HG02885 (cell line): ENCODE data around the gene SMAD6.

Source experiments
- ATAC-seq: cut with Tn5 transposase; IDR thresholded peaks from one replicate; pipeline ENCODE4 v1.9.1; 2021; ENCODE audit warnings: mild to moderate bottlenecking; ENCODE audit not compliant: unreplicated experiment, poor library complexity

The SMAD6 gene

DNA sequence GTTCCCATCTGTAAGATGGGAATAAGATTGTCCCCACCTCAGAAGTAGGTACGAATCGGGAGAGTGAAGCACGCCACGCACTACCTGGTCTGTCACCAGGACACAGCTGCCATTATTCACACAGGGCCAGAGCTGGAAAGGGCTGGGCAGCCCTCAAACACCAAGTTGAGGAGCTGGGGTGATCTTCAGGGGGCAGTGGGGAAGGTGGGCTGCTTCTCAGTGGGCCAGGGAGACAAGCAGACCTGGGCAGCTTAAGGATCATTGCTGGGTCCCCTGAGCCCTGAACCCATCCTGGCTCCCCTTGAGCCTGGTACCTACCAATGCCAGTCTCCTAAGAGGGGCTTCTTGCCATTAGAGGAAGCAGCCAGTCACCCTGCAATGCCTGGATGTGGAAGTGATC lies 82.1 kb downstream of the SMAD6 start:
- no peak for ATAC-seq

DNA sequence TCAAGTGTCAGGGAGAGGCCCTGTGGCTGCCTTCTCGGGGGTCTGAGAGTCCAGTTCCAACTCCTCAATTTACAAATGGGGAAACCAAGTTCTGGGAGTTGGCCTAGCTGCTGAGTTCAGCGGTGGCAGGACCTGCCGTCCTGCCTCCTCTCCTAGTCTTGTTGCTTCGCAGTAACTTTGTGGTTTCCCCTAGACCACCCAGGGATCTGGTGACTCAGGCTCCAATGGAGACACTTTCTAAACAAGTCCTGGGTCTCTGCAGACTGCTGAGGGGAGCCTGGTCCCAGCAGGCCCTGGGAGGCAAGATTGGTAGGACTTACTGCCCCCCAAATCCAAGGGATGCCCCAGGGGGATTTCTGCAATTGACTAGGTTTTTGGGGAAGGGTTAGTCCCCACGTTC lies 83.6 kb downstream of the SMAD6 start:
- no peak for ATAC-seq

DNA sequence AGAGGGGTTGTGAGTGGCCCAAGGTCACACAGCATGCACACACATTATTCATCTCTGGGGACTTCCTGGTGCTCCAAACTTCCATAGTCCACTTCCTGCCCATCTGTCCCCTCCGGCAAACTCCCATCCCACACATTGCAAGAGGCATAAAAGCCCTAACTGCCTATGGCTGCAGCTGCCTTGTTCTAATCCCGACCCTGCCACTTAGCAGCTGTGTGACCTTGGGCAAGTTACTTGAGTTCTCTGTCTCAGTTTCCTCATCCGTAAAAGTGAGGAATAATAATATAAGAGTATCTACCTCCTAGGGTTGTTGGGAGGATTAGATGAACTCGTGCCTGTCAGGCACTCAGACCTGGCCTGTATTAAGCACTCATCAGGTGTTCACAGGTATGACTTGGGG lies 84.2 kb downstream of the SMAD6 start:
- ATAC-seq = no peak

DNA sequence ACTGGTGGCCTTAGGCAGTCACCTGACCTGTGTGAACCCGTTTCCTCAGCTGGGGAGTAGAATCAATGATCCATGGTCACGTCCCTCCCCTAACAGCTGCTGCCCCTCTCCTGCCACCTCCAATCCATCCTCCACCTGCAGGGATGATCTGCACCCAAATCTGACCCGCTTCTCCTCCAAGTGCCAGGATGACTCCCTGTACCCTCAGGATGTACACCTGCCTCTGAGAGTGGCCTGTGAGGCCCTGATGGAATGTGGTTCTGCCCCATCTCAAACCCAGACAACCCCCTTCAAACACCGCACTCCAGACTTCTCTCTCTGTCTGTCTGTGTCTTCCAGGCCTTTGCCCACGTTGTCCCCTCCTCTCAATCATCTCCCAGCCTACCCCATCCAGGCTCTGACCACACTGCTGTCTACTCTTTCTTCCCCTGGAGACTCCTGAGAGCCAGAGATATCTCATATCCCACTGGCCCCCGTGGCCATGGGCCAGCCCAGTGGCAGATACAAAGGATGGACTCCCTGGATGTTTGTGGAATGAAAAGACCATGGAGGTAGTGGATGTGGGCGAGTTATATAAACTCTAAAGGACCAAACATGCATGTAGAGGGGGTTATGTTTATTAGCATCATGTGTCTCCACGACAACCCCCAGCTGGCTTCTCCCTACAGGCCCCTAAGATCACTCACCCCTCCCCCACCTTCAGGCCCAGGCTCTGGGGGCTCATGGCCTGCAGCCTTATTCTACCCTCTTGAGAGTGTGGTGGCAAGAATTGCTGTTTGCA lies 84.9 kb downstream of the SMAD6 start:
- no peak for ATAC-seq

DNA sequence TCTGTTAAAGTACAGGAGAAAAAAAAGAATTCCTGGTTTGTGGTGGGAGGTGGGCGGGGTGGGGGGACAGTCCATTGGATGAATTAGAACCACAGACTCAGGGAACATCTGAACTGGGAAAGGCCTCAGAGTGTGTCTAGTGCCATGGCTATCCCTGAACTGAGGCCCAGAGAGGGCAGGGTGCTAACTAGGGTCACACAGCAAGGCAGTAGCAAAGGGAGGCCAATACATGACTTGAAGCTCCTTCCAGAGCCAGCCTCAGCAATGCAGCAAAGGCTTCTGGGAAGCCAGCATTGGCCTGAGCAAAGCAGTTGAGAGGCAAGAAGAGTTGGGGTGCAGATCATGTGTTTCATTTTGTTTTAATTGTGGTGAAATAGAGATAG lies 85.4 kb downstream of the SMAD6 start:
- ATAC-seq = no peak

DNA sequence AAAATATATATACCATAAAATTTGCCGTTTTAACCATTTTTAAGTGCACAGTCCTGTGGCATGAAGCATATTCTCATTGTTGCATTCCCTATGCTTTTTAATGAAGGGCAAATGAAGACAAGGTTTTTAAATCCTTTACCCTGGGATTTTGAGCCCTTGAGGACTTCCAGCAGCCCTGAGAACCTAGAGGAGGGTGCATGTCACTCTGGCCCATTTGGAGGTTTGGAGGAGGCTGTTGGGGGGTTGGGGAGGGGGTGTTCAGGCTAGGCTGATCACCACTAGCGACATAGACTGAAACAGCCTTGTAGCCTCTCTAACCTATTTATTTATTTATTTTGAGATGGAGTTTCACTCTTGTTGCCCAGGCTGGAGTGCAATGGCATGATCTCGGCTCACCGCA lies 86.0 kb downstream of the SMAD6 start:
- no peak for ATAC-seq

DNA sequence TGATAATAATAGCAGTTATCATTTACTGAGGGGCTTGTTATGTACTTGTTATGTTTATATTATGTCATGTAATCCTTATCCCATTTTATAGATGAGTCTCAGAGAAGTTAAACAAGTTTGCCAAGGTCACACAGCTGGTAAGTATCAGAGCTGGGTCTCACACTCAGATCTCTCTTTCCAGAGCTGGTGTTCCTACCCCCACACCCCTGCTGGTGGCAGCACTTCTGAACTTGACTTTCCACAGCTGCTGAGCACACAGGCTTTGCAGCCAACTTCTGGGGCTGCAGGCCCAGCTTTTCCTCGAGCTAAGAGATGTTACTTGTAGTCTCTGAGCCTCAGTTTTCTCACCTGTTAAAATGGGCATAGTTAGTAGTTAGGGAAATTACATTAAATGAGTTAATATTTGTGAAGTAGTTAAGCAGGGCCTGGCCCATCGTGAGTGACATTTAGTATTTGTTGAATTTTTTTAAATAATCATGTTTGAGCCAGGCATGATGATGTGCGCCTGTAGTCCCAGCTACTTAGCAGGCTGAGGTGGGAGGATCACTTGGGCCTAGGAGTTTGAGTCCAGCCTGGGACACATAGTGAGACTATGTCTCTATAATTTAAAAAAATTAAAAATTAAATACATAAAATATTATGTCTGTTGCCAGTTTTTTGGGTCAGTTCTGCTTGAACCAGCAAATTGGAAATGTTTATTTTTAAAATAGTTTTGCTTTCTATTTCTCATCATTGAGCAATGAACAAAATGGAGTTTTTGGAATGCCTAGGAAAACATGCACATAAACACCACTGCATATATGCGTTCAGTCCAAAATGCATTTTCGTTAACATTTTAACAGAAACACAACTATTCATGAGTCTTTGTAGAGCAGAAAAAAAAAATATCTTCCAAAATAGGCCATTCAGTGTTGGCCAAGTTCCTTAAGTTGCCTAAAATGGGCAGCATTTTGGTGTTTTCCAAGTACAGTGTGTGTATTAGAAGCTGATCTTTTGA lies 87.3 kb downstream of the SMAD6 start:
- no peak for ATAC-seq

DNA sequence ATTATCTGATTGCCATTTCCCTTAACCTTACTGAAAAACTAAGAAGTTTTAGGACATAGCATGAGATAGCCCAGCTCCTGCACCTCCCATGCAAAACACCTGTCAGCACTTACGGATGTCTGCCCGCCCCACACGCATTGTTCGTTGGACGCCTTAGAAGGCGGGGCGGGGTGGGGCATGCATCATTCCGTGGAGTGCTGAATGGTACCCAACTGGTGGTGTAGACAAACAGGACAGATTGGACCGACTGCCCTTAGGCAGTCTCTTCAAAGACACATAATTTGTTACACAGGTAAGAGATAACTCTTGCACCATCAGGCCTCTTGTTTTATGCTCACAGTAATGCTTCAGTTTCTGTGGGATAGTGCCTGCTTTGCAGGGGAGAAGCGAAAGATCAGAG lies 93.8 kb downstream of the SMAD6 start:
- ATAC-seq = no peak

DNA sequence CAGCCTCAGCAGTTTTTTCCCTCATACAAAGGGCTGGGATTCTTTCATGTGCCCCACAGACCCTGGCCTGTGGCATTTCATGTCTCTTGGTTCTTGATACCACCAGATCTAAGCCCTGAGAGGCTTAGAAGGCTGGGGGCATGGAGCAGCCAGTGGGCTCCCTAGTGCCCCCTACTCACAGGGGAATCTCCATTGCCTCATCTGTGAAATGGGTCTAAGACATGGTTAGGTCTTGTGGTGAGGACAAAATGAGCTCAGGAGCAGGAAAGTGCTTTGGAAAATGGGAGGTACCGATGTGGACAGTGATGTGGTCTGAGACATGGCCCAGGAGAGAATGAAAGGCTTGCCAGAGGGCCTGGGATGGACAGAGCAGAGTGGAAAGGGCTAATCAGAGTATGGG lies 94.3 kb downstream of the SMAD6 start:
- no peak for ATAC-seq

DNA sequence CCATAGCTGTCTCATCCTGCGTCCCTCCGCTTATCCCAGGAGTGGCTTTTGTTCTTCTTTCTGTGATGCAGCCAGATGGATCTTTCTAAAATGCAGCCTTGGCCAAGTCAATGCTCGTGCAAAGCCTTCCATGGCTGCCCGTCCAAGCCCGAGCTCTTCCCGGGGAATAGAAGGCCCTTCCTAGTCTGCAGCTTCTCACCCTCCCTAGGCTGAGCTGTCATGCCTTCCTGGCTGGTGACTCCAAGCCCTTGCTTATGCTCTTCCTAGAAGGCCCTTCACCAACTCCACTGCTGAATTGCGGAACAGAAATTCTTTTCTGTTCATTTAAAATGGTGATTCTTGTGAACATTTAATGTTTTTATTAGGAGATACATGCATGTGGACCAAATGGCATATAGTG lies 95.9 kb downstream of the SMAD6 start:
- ATAC-seq = no peak

DNA sequence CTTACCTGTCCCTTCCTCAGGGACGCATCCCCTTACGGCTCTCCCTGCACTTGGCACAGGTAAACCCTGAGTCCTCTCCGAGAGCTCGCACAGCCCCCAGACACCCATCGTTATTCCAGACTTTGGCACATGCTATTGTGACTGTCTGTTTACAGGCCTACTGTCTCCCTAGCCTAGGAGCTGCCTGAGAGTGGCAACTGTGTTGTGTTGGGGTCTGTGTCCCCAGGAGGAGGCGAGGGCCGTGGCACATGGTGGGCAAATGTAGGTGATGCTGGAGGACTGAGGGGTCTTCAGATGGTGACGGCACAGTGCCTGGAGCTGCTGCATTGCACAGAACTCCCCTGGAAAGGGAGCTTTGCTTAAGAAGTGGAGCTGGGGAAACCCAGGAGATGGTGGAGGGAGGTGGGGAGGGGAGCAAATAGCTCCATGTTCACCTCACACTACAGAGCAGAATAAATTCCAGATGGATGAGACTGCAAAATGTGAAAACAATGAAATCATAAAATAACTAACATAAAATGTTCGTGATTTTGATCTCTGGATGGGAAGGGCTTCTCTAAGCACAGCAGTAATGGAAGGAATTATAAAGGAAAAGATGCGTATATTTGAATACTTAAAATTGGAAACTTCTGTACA lies 96.5 kb downstream of the SMAD6 start:
- ATAC-seq = no peak

DNA sequence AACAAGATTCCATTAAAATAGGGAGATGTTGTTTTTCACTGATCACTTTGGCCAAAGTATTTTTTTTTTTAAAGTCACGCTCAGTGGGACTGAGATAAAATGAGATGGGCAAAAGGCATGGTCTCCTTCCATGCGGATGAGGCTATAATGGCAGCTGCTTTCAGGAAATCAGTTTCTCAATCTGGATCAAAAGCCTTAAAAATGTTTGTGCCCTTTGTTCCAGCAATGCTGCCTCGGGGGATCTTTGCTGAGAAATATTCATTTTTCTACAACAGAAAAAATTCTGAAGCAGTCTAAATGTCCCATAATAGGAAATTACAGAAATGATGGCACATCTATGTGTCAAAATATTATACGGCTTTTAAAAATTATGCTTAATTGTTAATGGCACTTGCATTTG lies 97.2 kb downstream of the SMAD6 start:
- no peak for ATAC-seq

DNA sequence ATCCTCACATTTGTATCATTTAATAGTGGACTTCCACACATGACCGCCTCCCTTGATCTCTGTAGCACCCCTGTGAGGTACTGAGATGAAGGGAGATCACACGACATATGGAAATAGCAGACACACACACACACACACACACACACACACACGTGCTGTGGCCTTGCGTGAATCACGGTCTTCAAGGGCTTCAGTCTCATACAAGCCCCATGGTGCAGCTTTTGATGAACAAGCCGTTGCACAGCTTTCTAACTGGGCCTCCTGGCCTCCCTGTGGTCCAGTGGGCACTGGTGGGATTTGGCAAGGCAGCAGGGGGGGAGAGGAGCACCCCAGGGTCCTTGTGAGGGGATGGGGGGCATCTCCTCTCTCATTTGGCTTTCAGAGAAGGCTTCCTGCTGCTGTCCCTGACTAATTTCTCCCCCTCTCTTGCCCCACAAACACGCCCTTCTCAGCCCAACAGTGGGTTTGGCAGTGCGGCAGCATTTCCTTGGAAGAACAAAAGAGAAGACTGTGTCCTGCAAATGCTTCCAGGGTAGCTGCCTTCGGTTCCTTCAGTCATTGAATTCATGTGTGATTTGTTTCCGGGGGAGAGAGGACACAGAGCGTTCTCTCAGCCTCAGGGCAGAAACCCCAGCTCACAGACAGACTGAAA lies 98.7 kb downstream of the SMAD6 start:
- no peak for ATAC-seq

DNA sequence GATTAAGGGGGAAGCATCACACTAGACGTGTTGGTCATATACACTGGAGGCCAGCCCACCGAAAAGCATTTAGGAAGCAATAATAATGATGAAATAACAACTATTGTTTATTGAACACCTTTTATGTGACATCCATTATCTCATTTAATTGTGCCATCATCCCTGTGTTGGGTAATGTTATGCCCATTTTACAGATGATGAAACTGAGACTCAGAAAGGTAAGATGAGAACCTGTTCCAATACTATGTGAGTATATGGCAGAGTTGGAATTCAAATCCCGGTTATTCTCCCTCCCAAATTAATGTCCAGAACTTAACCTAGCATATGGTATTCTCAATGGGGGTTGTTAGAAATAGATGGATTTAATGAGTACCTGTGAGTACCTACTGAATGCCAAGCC lies 99.2 kb downstream of the SMAD6 start:
- ATAC-seq = no peak

DNA sequence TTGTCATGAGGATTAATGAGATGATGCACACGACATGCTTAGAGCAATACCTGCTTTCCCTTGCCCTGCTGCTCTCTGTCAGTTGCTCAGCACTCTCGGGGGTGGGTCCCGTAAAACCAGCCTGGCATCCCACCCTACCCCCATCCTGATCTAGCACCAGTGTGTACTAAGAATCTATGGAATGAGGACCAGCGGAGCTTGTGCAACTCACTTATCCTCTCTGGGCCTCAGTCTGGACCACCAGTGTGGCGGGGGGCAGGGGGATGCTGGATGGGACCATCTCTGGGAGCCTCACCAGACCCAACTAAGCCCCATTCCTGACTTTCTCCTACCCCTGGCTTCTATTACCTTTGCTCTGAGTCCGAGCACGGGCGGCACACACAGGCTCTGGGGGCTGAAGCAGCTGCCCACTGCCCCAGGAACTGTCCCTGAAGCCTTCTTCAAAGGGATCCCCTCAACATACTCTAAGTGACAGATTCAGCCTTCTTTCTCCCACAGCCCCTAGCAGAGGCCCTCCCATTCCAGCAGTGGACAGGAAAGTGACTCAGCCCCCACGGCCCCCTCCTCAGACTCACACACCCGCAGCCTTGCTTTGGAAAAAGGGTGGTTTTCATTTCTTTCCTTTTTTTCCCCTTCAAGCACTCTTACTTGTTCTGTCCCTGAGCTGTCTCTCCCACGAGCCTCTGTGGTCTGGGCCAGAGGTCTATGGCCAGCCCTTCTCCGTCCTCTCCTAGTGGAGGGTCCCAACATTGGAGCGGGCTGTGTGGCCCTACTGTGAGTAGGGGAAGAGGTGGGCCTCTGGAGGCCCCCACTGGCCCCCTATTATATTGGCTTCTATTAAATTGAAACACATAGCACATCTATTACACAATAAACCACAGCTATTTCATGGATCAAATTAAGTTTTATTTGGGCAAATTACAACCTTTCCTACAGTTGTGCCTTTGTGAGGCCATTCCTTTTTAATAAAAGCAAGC lies 100.3 kb downstream of the SMAD6 start:
- no peak for ATAC-seq

DNA sequence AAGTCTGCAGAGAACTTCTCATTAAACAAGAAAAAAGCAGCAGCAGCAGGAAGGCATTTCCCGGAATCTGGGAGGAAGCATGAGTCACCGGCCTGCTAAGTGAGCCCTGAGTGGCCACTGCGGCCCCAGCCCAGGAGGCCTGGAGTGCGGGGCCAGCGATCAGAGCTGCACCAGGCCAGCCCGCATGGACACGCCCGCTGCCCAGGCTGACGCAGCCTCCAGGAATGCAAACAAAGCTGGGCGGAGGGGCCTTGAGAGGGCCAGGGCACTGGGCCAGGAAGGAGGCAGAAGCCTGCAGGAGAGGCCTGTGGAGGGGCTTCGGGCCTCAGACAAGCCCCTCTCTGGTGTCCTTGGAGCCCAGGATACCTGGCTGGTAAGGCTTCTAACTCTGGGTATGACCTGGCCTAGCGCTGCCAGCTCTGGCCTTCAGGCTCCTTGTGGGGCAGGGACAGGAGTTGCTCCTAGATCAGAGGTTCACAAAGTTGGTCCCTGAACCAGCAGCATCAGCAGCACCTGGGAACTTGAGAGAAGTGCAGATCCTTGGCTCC lies 101.2 kb downstream of the SMAD6 start:
- no peak for ATAC-seq

DNA sequence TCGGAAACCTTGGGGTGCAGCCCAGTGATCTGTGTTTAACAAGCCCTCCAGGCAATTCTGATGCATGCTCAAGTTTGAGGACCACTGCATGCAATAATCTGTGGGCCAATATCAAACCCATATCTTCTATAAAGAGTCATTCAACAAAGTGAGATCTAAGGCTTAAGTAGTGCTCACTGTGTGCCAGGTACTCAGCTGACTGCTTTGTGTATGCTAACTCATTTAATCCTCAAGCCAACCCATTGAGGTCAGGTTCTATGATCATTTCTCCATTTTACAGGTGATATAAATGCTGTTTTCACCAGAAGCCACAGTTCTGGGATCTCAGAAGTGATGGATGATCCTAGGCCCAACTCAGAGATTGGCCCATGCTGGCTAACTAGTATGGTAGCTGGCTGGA lies 101.7 kb downstream of the SMAD6 start:
- ATAC-seq = no peak

DNA sequence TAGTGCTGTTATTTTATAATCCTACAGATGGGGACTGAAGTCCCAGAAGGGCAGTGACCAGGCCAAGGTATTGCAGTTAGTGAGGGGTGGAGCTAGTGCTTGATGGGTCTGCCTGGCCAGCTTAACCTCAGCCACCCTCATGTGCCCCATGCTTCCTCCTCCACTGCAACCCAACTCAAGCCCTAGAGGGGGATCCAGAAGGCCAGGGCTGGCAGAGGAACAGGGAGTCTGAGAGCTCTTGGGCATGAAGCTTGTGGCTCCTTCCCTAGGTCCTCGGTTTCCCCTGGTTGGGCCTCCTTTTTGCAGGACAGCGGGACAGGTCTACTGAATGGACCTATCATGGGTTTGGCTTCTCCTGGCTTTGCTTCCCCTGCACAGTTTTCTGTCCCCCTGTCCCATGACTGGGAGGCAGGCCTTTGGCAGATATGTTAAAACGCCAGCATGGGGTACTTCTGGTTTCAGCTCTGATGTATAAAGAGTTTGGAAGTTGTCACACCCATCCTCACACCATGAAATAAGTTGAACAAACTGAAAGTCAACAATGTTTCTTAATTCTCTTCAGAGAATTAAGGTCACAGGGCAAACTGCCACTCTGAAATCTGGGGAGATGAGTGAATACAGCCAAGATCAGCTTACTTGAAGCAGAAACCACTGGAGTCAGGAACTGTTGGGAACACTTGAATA lies 103.3 kb downstream of the SMAD6 start:
- no peak for ATAC-seq
